Progenitor cell of endocrine pancreas (in vitro differentiated cells): ENCODE results near the gene RRP9. TPM values are rescaled to one million over a fixed set of nuclear protein-coding genes. Genes with fewer than 3 reads are reported as not detected.

Source experiments
- DNase-seq: peaks from one replicate; pipeline ENCODE4 v3.0.0; 2021; ENCODE audit warnings: low spot score; ENCODE audit not compliant: unreplicated experiment
- H3K27ac Mint-ChIP-seq: 2 replicates; pipeline ENCODE4 v1.8.0; 2021; ENCODE audit warnings: mild to moderate bottlenecking, moderate library complexity, mixed read lengths
- H3K27me3 Mint-ChIP-seq: 2 replicates; pipeline ENCODE4 v1.8.0; 2021; ENCODE audit warnings: mixed read lengths
- H3K36me3 Mint-ChIP-seq: 2 replicates; pipeline ENCODE4 v1.8.0; 2022; ENCODE audit warnings: mixed read lengths; ENCODE audit not compliant: insufficient read depth
- H3K4me1 Mint-ChIP-seq: 2 replicates; pipeline ENCODE4 v1.8.0; 2021; ENCODE audit warnings: low read depth, mixed read lengths
- H3K4me3 Mint-ChIP-seq: 2 replicates; pipeline ENCODE4 v1.8.0; 2021; ENCODE audit warnings: low read depth, mild to moderate bottlenecking, moderate library complexity, mixed read lengths
- H3K9me3 Mint-ChIP-seq: 2 replicates; pipeline ENCODE4 v1.8.0; 2021; ENCODE audit warnings: low read depth, mixed read lengths
- total RNA-seq: library from RNA; stranded (reverse); gene quantifications from 2 replicates; pipeline ENCODE4 v1.2.1, GENCODE V29; 2021
- TF ChIP-seq, protein P1 (sequence below): fragments of 200-600 bp; sonication (generic); IDR thresholded peaks from one replicate; pipeline ENCODE4 v1.5.0; 2021; ENCODE audit warnings: antibody characterized with exemption, mild to moderate bottlenecking; ENCODE audit not compliant: unreplicated experiment

The RRP9 gene
- total RNA-seq, 1 donor from 2014 or later: 22.5 TPM

DNA sequence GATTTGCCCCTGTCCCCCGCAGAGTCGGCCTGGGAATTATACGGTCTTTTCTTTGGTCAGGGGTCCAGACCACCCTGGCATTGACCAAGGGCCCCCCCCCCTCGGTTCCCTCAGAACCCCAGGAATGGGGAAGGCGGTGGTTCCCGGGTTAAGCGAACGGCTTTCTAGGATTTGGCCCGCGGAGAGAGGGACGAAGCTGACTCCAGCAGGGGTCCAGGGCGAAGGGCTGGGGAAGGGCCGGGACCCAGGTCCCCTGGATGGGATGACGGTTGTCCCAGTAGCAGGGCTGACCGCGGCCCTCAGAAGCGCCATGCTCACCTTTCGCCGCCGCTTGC, 274 bp downstream of the RRP9 start:
- H3K27ac Mint-ChIP-seq: no peak overlapping the region
- peak overlapping the region; percentile 77 for H3K4me3 Mint-ChIP-seq
- no peaks in the 10 kb centered on the region for H3K9me3 Mint-ChIP-seq
- TF ChIP-seq, protein P1, sequence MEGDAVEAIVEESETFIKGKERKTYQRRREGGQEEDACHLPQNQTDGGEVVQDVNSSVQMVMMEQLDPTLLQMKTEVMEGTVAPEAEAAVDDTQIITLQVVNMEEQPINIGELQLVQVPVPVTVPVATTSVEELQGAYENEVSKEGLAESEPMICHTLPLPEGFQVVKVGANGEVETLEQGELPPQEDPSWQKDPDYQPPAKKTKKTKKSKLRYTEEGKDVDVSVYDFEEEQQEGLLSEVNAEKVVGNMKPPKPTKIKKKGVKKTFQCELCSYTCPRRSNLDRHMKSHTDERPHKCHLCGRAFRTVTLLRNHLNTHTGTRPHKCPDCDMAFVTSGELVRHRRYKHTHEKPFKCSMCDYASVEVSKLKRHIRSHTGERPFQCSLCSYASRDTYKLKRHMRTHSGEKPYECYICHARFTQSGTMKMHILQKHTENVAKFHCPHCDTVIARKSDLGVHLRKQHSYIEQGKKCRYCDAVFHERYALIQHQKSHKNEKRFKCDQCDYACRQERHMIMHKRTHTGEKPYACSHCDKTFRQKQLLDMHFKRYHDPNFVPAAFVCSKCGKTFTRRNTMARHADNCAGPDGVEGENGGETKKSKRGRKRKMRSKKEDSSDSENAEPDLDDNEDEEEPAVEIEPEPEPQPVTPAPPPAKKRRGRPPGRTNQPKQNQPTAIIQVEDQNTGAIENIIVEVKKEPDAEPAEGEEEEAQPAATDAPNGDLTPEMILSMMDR: no peak
- H3K36me3 Mint-ChIP-seq: peaks cover 5% of the 10 kb centered on the region
- no peak for DNase-seq
- H3K27me3 Mint-ChIP-seq: no peaks in the 10 kb centered on the region
- H3K4me1 Mint-ChIP-seq: peaks cover 12% of the 10 kb centered on the region

DNA sequence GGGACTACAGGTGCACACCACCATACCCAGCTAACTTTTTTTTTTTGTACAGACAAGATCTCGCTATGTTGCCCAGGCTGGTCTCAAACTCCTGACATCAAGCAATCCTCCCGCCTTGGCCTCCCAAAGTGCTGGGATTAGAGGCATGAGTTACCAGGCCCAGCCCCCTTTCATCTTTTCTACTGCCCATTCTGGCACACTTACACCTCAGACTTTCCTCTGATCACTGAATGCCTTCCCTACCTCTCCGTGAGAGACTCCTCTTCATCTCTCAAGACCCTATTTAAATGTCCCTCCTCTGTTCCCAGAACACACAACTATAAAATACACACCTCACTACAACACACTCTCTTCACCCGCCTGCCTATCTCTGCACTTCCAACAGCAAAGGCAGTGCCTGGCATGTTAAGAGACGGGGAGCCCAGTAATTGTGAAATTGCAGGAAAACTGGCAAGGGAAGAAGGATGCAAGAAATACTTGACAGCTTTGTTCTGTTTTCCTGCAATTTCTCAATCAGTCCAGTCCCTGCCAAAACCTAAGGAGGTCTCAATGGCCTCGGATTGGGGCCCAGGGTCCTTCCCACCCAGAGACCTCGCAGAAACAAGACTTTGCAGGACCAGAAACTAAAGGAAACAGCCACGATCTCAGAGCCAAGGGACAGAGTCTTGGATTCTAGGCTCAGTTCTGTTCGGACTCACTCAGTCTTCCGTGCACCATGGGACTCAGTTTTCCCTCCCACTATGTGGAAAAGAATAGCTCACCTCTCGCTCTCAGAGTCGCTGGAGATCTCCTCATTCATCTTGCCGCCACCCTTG, 849 bp downstream of the RRP9 start:
- no peaks in the 10 kb centered on the region for H3K9me3 Mint-ChIP-seq
- TF ChIP-seq, protein P1: no peak
- H3K4me1 Mint-ChIP-seq: peaks cover 12% of the 10 kb centered on the region
- H3K27me3 Mint-ChIP-seq: no peaks in the 10 kb centered on the region
- DNase-seq: no peak
- H3K4me3 Mint-ChIP-seq: peak overlapping the region; percentile 77
- H3K27ac Mint-ChIP-seq: peak overlapping the region; percentile 13
- peaks cover 5% of the 10 kb centered on the region for H3K36me3 Mint-ChIP-seq

DNA sequence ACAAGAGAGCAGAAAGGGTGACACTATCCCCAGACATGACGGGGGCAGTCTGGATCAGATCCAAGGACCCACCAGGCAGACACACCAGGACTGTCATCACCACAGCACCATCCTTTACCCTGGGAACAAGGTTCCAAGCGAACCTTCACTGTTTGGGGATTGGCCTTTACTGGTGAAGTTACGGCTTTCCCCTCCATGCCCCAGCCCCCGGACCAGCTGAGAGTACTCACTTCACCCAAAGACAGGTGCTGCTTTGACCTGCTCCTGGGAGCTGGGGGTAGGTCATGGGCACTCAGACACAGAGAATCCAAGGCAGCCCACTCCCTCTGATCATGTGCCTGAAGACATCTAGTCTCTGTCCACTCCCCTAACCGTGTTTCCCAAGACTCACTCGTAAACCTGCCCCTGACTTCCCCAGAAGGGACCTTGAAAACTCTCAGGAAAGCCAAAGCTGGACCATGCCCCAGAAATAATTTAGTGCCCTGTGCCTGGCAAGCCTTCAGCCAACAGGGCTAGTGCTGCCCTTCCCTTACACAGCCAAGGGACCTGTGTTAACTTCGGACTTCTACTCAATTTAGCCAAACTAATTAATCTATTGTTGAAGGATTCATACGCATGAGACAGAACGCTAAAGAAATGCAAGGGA, 2.8 kb downstream of the RRP9 start:
- H3K36me3 Mint-ChIP-seq: peaks cover 7% of the 10 kb centered on the region
- peak overlapping the region; percentile 29 for H3K27ac Mint-ChIP-seq
- no peak for DNase-seq
- TF ChIP-seq, protein P1: no peak
- H3K4me3 Mint-ChIP-seq: peak overlapping the region; percentile 12
- peaks cover 12% of the 10 kb centered on the region for H3K4me1 Mint-ChIP-seq
- no peaks in the 10 kb centered on the region for H3K27me3 Mint-ChIP-seq
- no peaks in the 10 kb centered on the region for H3K9me3 Mint-ChIP-seq

DNA sequence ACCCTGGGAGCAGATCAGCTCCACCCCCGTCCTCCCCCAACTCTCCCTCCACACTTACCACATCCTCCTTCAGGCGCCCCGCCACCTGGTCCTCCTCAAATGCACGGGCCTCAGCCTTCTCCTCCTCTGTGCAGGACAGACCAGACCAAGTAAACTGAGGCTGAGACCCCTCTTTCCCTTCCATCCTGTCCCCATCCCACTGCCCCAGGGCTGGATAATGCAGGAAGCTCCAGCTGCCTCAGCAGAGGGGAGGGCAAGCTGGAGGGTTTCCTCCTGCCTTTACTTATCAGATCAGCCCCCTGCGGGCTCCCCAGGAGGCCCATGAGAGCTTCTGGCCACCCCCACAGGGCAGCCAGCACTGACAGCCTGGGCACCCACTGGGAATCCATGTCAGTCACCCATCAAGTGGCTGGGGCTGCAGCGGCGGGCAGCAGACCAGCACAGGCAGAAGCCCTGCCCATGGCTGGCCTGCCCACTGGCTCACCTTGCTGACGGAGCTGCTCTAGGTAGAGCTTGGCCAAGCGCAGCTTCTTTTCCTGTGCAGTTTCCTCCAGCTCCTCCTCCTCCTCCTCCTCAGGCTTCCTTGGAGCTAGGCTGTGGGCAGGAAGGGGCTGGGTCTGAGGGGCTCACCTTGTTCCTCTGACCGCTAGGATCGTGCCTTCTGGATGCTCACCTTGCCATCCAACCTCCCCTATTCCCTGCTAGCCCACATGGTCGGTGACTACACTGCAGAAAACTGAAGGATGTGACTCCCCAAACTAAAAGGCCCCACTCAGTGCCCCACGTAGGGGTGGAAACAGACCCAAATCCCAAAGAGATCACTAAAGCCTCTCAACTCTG, 3.9 kb downstream of the RRP9 start:
- Mint-ChIP-seq H3K4me1 (peaks cover 12% of the 10 kb centered on the region), H3K4me3 (no peak overlapping the region), H3K27ac (no peak overlapping the region), H3K27me3 (no peaks in the 10 kb centered on the region), H3K9me3 (no peaks in the 10 kb centered on the region), H3K36me3 (peaks cover 7% of the 10 kb centered on the region)
- no peak for DNase-seq
- TF ChIP-seq, protein P1: no peak

DNA sequence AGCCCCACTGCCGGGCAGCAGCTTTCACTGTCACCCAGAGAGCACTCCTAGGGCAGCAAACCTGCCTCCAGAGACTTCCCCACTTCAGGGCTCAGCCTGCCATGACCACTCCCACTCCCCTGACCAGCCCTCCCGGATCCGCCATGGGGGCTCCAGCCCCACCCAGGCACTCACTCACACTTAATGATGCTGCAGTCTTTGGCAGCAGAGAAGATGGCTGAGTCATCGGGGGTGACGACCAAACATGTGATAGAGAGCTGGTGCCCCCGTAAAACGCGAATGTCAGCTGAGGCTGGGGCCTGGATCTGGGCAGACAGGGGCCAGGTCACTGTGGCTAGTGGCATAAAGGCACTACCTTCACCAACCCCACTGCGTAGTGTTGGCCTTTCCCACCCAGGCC, 4.7 kb downstream of the RRP9 start:
- Mint-ChIP-seq H3K36me3 (peaks cover 7% of the 10 kb centered on the region), H3K4me3 (no peak overlapping the region), H3K9me3 (no peaks in the 10 kb centered on the region), H3K27ac (no peak overlapping the region), H3K27me3 (no peaks in the 10 kb centered on the region), H3K4me1 (peaks cover 10% of the 10 kb centered on the region)
- DNase-seq: no peak
- TF ChIP-seq, protein P1: no peak
